A549 (cell line): ENCODE results near the gene ZBTB20. TPM values are rescaled to one million over a fixed set of nuclear protein-coding genes. Genes with fewer than 3 reads are reported as not detected.

Source experiments
- ATAC-seq, 2 experiments: fragments of 200-7000 bp in 1 of 2; fragments of >200 bp in 1 of 2; cut with Nextera tagmentation in 1 of 2; cut with Tn5 transposase in 1 of 2; 3 replicates each; pipeline versions ENCODE4 v1.8.0 to v1.9.1; 2018 to 2020; ENCODE audit warnings: mild to moderate bottlenecking in 1 of 2, moderate library complexity in 1 of 2
- CTCF ChIA-PET: fragments of 300-600 bp; sonication (Branson Sonifier 250); formaldehyde crosslinking; extraction: SDS; loops from one replicate; lab custom pipeline; 2021; ENCODE audit warnings: antibody characterized with exemption, inconsistent platforms; lab: Yijun Ruan, JAX
- POLR2A ChIA-PET: fragments of 350-600 bp; formaldehyde crosslinking; extraction: SDS; loops from one replicate; lab custom pipeline; 2021; ENCODE audit warnings: antibody characterized with exemption, inconsistent platforms; lab: Yijun Ruan, JAX
- DNase-seq, 2 experiments: peaks; one replicate each; pipeline versions ENCODE4 v3.0.0 to v3.0.0-alpha.2; 2011 to 2016; ENCODE audit warnings: low read depth in 1 of 2, low spot score in 1 of 2
- FAIRE-seq: peaks from 2 replicates; lab custom pipeline; 2011; peaks lifted over from hg19 to GRCh38; lab: Jason Lieb, UNC
- H3K27ac ChIP-seq, 2 experiments: fragments of >200 bp; sonication (Bioruptor Twin); formaldehyde crosslinking; 3 replicates each; pipeline ENCODE4 v1.5.1; 2016 to 2017
- H3K4me1 ChIP-seq: fragments of >200 bp; sonication (Bioruptor Twin); formaldehyde crosslinking; 3 replicates; pipeline ENCODE4 v1.6.1; 2016
- H3K4me2 ChIP-seq: fragments of >200 bp; sonication (Bioruptor Twin); formaldehyde crosslinking; 3 replicates; pipeline ENCODE4 v1.6.1; 2016
- H3K4me3 ChIP-seq: fragments of >200 bp; sonication (Bioruptor Twin); formaldehyde crosslinking; 3 replicates; pipeline ENCODE4 v1.5.1; 2016
- H3K9me3 ChIP-seq: fragments of >200 bp; sonication (Bioruptor Twin); formaldehyde crosslinking; 3 replicates; pipeline ENCODE4 v1.6.1; 2016
- BHLHE40 ChIP-seq: IDR thresholded peaks from 2 replicates; pipeline ENCODE4 v1.6.1; 2012; ENCODE audit warnings: low read depth, low read length, inconsistent platforms
- CBX2 ChIP-seq: fragments of 200-600 bp; sonication (generic); IDR thresholded peaks from 2 replicates; pipeline ENCODE4 v1.6.1; 2016; ENCODE audit warnings: low read depth, mild to moderate bottlenecking, borderline replicate concordance
- CBX8 ChIP-seq: fragments of 200-600 bp; sonication (generic); IDR thresholded peaks from 2 replicates; pipeline ENCODE4 v1.6.1; 2016
- CEBPB ChIP-seq, 2 experiments: fragments of >200 bp in 1 of 2; sonication (Bioruptor Twin) in 1 of 2; formaldehyde crosslinking in 1 of 2; IDR thresholded peaks; 2 replicates each; pipeline ENCODE4 v1.6.1; 2012 to 2016
- FOSB ChIP-seq: fragments of 250-450 bp; sonication (Bioruptor Pico); IDR thresholded peaks from 2 replicates; pipeline ENCODE4 v1.5.0; 2020; ENCODE audit warnings: mild to moderate bottlenecking, moderate library complexity
- HOXA7 ChIP-seq: fragments of 250-450 bp; sonication (Bioruptor Pico); IDR thresholded peaks from 2 replicates; pipeline ENCODE4 v1.5.0; 2020; ENCODE audit warnings: mild to moderate bottlenecking, moderate library complexity
- JUNB ChIP-seq: fragments of >200 bp; sonication (Bioruptor Twin); formaldehyde crosslinking; IDR thresholded peaks from 2 replicates; pipeline ENCODE4 v1.6.1; 2016
- KDM1A ChIP-seq: fragments of 200-600 bp; sonication (generic); IDR thresholded peaks from 2 replicates; pipeline ENCODE4 v1.6.1; 2016; ENCODE audit warnings: low read depth, mild to moderate bottlenecking
- KDM5A ChIP-seq: fragments of 200-600 bp; sonication (generic); IDR thresholded peaks from 2 replicates; pipeline ENCODE4 v1.6.1; 2016; ENCODE audit warnings: antibody characterized with exemption, mild to moderate bottlenecking
- MAX ChIP-seq: IDR thresholded peaks from 2 replicates; pipeline ENCODE4 v1.6.1; 2012
- NPAS2 ChIP-seq: fragments of 250-450 bp; sonication (Bioruptor Pico); IDR thresholded peaks from 2 replicates; pipeline ENCODE4 v1.8.0; 2022; ENCODE audit warnings: mild to moderate bottlenecking, moderate library complexity, borderline replicate concordance
- PHF8 ChIP-seq: fragments of 200-600 bp; sonication (generic); IDR thresholded peaks from 2 replicates; pipeline ENCODE4 v1.6.1; 2016; ENCODE audit warnings: low read depth, mild to moderate bottlenecking, antibody characterized with exemption, moderate library complexity, borderline replicate concordance
- RARB ChIP-seq: fragments of 250-450 bp; sonication (Bioruptor Pico); IDR thresholded peaks from 2 replicates; pipeline ENCODE4 v1.8.0; 2021; ENCODE audit warnings: mild to moderate bottlenecking, moderate library complexity
- RCOR1 ChIP-seq: fragments of 150-350 bp; IDR thresholded peaks from 2 replicates; pipeline ENCODE4 v1.6.1; 2014; ENCODE audit warnings: antibody characterized with exemption, low read length, low read depth
- RNF2 ChIP-seq: fragments of 200-600 bp; sonication (generic); IDR thresholded peaks from 2 replicates; pipeline ENCODE4 v1.6.1; 2016; ENCODE audit warnings: low read depth, mild to moderate bottlenecking, antibody characterized with exemption, moderate library complexity, borderline replicate concordance
- SMC3 ChIP-seq: fragments of >200 bp; sonication (Bioruptor Twin); formaldehyde crosslinking; IDR thresholded peaks from 3 replicates; pipeline ENCODE4 v1.6.1; 2018; ENCODE audit warnings: inconsistent platforms
- SREBF2 ChIP-seq: fragments of 450-650 bp; IDR thresholded peaks from 2 replicates; pipeline ENCODE4 v1.6.1; 2014; ENCODE audit warnings: mild to moderate bottlenecking, moderate library complexity
- TFCP2L1 ChIP-seq: fragments of 250-450 bp; sonication (Bioruptor Pico); IDR thresholded peaks from 2 replicates; pipeline ENCODE4 v1.5.0; 2021; ENCODE audit warnings: mild to moderate bottlenecking
- USF2 ChIP-seq: fragments of 450-650 bp; IDR thresholded peaks from 2 replicates; pipeline ENCODE4 v1.6.1; 2014; ENCODE audit warnings: antibody characterized with exemption
- WGBS: methylation state at CpG from one replicate; pipeline ENCODE4 v1.1.6; 2017; ENCODE audit errors: missing lambda C conversion rate; 5-methylcytosine and 5-hydroxymethylcytosine counted together
- polyA plus RNA-seq, 4 experiments: library from polyadenylated mRNA; depleted of rRNA in 3 of 4; stranded (reverse); fragments of >200 nt; fragmentation: RNase III in 1 of 4; extraction: RNeasy Plus Mini Kit Qiagen cat#74134 plus additional on column Dnase treatment in 1 of 4; gene quantifications; 2 replicates in 3 of 4; 3 replicates in 1 of 4; pipeline ENCODE4 v1.2.3, GENCODE V29; 2011 to 2017
- TF ChIP-seq, protein P1 (sequence below): fragments of 200-600 bp; sonication (generic); IDR thresholded peaks from 2 replicates; pipeline ENCODE4 v1.6.1; 2016; ENCODE audit warnings: antibody characterized with exemption, mild to moderate bottlenecking, moderate library complexity
- TF ChIP-seq, protein P2 (sequence below): fragments of 250-450 bp; sonication (Bioruptor Pico); IDR thresholded peaks from 2 replicates; pipeline ENCODE4 v1.5.0; 2021; ENCODE audit warnings: mild to moderate bottlenecking, moderate library complexity, borderline replicate concordance

ZBTB20 gene
- polyA plus RNA-seq, 2 of the 4 experiments (the other 2 are of a cell fraction), result 0.85 to 5.0 TPM

- no peak overlapping the region for H3K4me2 ChIP-seq
- WGBS, result 93% methylated on average over 1 of the region's 1 CpG
- H3K4me1 ChIP-seq, result peaks cover 29% of the 10 kb centered on the region
- DNase-seq, result no peak
- peak; percentile 36 for FAIRE-seq
- ATAC-seq, result no peak
- H3K9me3 ChIP-seq, result no peaks in the 10 kb centered on the region
- no peak for TF ChIP-seq KDM5A
- no peak for TF ChIP-seq CBX2
- no peak for TF ChIP-seq HOXA7 (CRISPR knock-in tag)
- TF ChIP-seq, all 56 proteins: peak for 0
- Histone ChIP-seq H3K27ac (no peak overlapping the region), H3K4me3 (no peak overlapping the region)
- ChIA-PET POLR2A (no interaction called here), CTCF (interaction anchor here (0.9 to 1.0 kb wide), 2 partner anchors 11 to 18 kb away, joined by 4 read pairs; no protein-coding TSS in a partner anchor)
Observed at GRCh38 chr3:114508976-114509375, 638.1 kb downstream of the ZBTB20 start.

DNA sequence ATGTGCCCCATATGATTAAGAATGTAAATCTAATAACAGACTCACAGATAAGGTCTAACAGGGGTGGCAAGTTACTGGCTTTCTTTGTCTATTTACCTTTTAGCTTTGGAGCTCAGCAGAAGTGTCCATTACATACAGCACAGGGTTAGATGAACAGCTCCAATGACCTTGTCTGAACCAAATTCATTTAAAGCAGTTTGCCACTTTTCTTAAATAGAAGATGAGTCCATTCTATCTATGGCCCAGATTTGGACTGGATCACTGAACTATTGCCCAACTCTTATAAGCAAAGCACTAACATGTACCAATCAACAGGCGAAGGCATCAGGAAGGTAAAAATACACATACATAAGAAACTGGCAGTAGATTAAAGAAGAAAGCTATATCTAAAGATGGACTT lies 638.9 kb downstream of the ZBTB20 start:
- TF ChIP-seq RCOR1, result no peak
- TF ChIP-seq, protein P1, sequence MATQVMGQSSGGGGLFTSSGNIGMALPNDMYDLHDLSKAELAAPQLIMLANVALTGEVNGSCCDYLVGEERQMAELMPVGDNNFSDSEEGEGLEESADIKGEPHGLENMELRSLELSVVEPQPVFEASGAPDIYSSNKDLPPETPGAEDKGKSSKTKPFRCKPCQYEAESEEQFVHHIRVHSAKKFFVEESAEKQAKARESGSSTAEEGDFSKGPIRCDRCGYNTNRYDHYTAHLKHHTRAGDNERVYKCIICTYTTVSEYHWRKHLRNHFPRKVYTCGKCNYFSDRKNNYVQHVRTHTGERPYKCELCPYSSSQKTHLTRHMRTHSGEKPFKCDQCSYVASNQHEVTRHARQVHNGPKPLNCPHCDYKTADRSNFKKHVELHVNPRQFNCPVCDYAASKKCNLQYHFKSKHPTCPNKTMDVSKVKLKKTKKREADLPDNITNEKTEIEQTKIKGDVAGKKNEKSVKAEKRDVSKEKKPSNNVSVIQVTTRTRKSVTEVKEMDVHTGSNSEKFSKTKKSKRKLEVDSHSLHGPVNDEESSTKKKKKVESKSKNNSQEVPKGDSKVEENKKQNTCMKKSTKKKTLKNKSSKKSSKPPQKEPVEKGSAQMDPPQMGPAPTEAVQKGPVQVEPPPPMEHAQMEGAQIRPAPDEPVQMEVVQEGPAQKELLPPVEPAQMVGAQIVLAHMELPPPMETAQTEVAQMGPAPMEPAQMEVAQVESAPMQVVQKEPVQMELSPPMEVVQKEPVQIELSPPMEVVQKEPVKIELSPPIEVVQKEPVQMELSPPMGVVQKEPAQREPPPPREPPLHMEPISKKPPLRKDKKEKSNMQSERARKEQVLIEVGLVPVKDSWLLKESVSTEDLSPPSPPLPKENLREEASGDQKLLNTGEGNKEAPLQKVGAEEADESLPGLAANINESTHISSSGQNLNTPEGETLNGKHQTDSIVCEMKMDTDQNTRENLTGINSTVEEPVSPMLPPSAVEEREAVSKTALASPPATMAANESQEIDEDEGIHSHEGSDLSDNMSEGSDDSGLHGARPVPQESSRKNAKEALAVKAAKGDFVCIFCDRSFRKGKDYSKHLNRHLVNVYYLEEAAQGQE, result no peak
- no peak for TF ChIP-seq RNF2
- TF ChIP-seq CBX2, result no peak
- no peak for TF ChIP-seq USF2
- TF ChIP-seq JUNB, result no peak
- no peak for TF ChIP-seq CBX8
- no peak for TF ChIP-seq PHF8
- no peak for TF ChIP-seq MAX
- no peak for TF ChIP-seq RARB (CRISPR knock-in tag)
- TF ChIP-seq SMC3, result no peak
- no peak for TF ChIP-seq TFCP2L1 (CRISPR knock-in tag)
- no peak for TF ChIP-seq KDM1A
- TF ChIP-seq SREBF2, result no peak
- TF ChIP-seq NPAS2 (CRISPR knock-in tag), result no peak
- TF ChIP-seq FOSB, result no peak
- no peak for TF ChIP-seq CEBPB (IDR thresholded peaks at IDR 0.05)
- TF ChIP-seq, protein P2, sequence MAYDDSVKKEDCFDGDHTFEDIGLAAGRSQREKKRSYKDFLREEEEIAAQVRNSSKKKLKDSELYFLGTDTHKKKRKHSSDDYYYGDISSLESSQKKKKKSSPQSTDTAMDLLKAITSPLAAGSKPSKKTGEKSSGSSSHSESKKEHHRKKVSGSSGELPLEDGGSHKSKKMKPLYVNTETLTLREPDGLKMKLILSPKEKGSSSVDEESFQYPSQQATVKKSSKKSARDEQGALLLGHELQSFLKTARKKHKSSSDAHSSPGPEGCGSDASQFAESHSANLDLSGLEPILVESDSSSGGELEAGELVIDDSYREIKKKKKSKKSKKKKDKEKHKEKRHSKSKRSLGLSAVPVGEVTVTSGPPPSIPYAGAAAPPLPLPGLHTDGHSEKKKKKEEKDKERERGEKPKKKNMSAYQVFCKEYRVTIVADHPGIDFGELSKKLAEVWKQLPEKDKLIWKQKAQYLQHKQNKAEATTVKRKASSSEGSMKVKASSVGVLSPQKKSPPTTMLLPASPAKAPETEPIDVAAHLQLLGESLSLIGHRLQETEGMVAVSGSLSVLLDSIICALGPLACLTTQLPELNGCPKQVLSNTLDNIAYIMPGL, result no peak
- no peak for TF ChIP-seq HOXA7 (CRISPR knock-in tag)
- TF ChIP-seq BHLHE40, result no peak
- POLR2A ChIA-PET, result no interaction called here
- H3K4me1 ChIP-seq, result peaks cover 29% of the 10 kb centered on the region
- WGBS, result 90% methylated on average over 1 of the region's 1 CpG
- no peak for ATAC-seq
- no peaks in the 10 kb centered on the region for H3K9me3 ChIP-seq
- FAIRE-seq, result no peak
- no peak overlapping the region for H3K27ac ChIP-seq
- no peak overlapping the region for H3K4me3 ChIP-seq
- DNase-seq, result no peak
- CTCF ChIA-PET, result interaction anchor here (0.9 to 1.0 kb wide), 2 partner anchors 10 to 19 kb away, joined by 4 read pairs; no protein-coding TSS in a partner anchor
- no peak overlapping the region for H3K4me2 ChIP-seq
